Progenitor cell of endocrine pancreas (in vitro differentiated cells): ENCODE measurements around the gene DNPH1. TPM values are rescaled to one million over a fixed set of nuclear protein-coding genes. Genes with fewer than 3 reads are reported as not detected.

Experiments used
- DNase-seq: peaks from one replicate; pipeline ENCODE4 v3.0.0; 2021; ENCODE audit warnings: low spot score; ENCODE audit not compliant: unreplicated experiment
- H3K27ac Mint-ChIP-seq: 2 replicates; pipeline ENCODE4 v1.8.0; 2021; ENCODE audit warnings: mild to moderate bottlenecking, moderate library complexity, mixed read lengths
- H3K27me3 Mint-ChIP-seq: 2 replicates; pipeline ENCODE4 v1.8.0; 2021; ENCODE audit warnings: mixed read lengths
- H3K36me3 Mint-ChIP-seq: 2 replicates; pipeline ENCODE4 v1.8.0; 2022; ENCODE audit warnings: mixed read lengths; ENCODE audit not compliant: insufficient read depth
- H3K4me1 Mint-ChIP-seq: 2 replicates; pipeline ENCODE4 v1.8.0; 2021; ENCODE audit warnings: low read depth, mixed read lengths
- H3K4me3 Mint-ChIP-seq: 2 replicates; pipeline ENCODE4 v1.8.0; 2021; ENCODE audit warnings: low read depth, mild to moderate bottlenecking, moderate library complexity, mixed read lengths
- H3K9me3 Mint-ChIP-seq: 2 replicates; pipeline ENCODE4 v1.8.0; 2021; ENCODE audit warnings: low read depth, mixed read lengths
- long read RNA-seq: library from polyadenylated mRNA; unstranded; transcript quantifications from one replicate; pipeline ENCODE4 v2.0.0, GENCODE V29; 2020
- total RNA-seq: library from RNA; stranded (reverse); gene quantifications from 2 replicates; pipeline ENCODE4 v1.2.1, GENCODE V29; 2021
- TF ChIP-seq, protein P1 (sequence below): fragments of 200-600 bp; sonication (generic); IDR thresholded peaks from one replicate; pipeline ENCODE4 v1.5.0; 2021; ENCODE audit warnings: antibody characterized with exemption, mild to moderate bottlenecking; ENCODE audit not compliant: unreplicated experiment

Gene DNPH1, protein sequence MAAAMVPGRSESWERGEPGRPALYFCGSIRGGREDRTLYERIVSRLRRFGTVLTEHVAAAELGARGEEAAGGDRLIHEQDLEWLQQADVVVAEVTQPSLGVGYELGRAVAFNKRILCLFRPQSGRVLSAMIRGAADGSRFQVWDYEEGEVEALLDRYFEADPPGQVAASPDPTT
- total RNA-seq: 33.9 and 39.0 TPM in 2 replicates
- long read RNA-seq, transcript DNPH1-201 (4 exons, 657 nt): major isoform, 5 of 5 reads
- long read RNA-seq, partial matches to known transcripts: 0 of 5 reads
- long read RNA-seq, other reads (novel, unspliced or antisense): 0 of 5 reads

DNA sequence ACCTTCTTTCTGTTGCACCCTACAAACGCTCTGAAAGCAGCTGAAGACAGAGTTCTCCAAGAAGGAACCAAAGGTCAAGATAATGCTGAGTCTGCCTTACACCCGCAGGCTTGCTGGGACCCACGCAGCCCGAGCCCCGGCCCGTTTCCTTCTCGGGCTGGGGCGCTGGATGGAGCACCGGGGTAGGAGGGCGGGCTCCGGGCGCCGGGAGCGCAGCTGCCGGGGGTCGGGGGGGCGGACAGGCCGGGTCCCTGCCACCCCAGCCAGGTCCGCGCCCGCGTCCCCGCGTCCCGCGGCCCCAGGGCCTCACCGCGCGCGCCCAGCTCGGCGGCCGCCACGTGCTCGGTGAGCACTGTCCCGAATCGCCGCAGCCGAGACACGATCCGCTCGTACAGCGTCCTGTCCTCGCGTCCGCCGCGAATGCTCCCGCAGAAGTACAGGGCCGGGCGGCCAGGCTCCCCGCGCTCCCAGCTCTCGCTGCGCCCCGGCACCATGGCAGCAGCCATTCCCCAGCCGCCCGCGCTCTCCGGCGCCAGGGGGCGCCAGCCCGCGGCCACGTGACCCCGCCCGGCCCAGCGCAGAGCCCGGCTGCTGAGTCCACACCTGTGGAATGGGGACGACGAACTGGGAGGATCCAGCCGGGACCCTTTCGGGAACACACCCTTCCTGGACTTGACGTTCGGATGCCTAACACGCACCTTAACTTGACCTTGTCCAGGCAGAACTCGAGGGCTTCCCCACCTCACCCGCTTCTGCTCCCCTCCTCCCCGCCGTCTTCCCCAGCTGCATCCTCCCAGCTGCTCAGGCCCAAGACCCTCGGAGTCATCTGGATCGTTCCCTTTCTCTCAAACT, at the start of gene DNPH1:
DNPH1 (minus strand) TSS at position 531 of the 852 bp plus-strand sequence; CDS start at position 506, 25 bp downstream.
- no peaks in the 10 kb centered on the region for H3K9me3 Mint-ChIP-seq
- H3K27ac Mint-ChIP-seq: peak within 1 kb of the TSS; percentile 74
- DNase-seq: peak; percentile 78
- peaks cover 26% of the 10 kb centered on the region for H3K27me3 Mint-ChIP-seq
- H3K4me1 Mint-ChIP-seq: no peaks in the 10 kb centered on the region
- TF ChIP-seq, protein P1, sequence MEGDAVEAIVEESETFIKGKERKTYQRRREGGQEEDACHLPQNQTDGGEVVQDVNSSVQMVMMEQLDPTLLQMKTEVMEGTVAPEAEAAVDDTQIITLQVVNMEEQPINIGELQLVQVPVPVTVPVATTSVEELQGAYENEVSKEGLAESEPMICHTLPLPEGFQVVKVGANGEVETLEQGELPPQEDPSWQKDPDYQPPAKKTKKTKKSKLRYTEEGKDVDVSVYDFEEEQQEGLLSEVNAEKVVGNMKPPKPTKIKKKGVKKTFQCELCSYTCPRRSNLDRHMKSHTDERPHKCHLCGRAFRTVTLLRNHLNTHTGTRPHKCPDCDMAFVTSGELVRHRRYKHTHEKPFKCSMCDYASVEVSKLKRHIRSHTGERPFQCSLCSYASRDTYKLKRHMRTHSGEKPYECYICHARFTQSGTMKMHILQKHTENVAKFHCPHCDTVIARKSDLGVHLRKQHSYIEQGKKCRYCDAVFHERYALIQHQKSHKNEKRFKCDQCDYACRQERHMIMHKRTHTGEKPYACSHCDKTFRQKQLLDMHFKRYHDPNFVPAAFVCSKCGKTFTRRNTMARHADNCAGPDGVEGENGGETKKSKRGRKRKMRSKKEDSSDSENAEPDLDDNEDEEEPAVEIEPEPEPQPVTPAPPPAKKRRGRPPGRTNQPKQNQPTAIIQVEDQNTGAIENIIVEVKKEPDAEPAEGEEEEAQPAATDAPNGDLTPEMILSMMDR: peak; percentile 97
- peaks cover 3% of the 10 kb centered on the region for H3K36me3 Mint-ChIP-seq
- H3K4me3 Mint-ChIP-seq: peak within 1 kb of the TSS; percentile 78

GRCh38 chr6:43278524-43279078, 49.3 kb upstream of the DNPH1 start:
- Mint-ChIP-seq H3K27me3 (peaks cover 69% of the 10 kb centered on the region), H3K27ac (no peak overlapping the region), H3K4me1 (peaks cover 7% of the 10 kb centered on the region), H3K4me3 (no peak overlapping the region), H3K9me3 (no peaks in the 10 kb centered on the region), H3K36me3 (no peaks in the 10 kb centered on the region)
- DNase-seq: no peak
- TF ChIP-seq, protein P1: no peak

DNA sequence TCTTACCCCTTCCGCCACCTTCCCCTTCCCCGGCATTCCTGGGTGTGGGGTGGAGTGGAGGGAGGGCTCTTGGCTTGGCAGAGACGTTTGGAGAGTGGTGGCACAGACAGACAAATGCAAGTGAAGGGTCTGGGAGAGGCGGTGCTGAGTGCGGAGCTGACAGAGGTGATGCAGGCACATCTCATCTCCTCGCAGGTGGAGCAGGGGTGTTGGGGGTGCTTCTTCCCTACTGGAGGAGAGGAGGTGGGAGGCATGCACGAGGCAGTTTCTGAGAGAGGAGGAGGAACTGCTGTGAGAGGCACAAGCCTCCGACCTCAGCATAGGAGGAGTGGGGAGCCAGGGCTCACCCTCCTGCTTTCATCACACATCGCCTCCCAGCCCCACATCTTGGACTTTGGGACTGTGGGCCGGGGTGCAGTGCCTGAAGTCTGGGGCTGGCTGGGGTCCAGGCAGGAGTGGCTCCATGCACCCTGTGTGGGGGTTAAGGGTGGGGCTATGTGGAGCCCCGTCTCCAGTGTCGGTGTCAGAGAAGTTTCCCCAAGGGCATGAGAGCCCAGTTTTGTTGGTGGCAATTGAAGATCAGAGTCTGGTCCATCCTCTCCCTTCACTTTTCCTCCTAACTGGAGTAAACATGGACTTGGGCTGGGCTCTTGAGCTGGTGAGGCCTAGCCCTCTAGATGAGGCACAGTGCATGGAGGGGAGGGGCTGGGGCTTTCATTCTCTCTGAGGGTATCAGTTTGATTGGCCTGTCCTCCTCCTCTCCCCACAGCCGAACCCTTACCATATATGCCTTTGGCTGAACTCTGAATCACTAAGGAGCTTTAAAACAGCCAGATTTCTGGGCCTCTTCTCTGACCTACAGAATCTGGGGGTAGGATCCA, 48.6 kb upstream of the DNPH1 start:
- H3K27me3 Mint-ChIP-seq: peaks cover 75% of the 10 kb centered on the region
- no peak for DNase-seq
- no peaks in the 10 kb centered on the region for H3K36me3 Mint-ChIP-seq
- H3K27ac Mint-ChIP-seq: no peak overlapping the region
- H3K4me3 Mint-ChIP-seq: no peak overlapping the region
- H3K4me1 Mint-ChIP-seq: peaks cover 7% of the 10 kb centered on the region
- TF ChIP-seq, protein P1: no peak
- H3K9me3 Mint-ChIP-seq: no peaks in the 10 kb centered on the region

GRCh38 chr6:43277306-43277642, 48.0 kb upstream of the DNPH1 start:
- TF ChIP-seq, protein P1: no peak
- peaks cover 77% of the 10 kb centered on the region for H3K27me3 Mint-ChIP-seq
- peaks cover 7% of the 10 kb centered on the region for H3K4me1 Mint-ChIP-seq
- H3K9me3 Mint-ChIP-seq: no peaks in the 10 kb centered on the region
- no peak overlapping the region for H3K4me3 Mint-ChIP-seq
- H3K27ac Mint-ChIP-seq: no peak overlapping the region
- H3K36me3 Mint-ChIP-seq: no peaks in the 10 kb centered on the region
- no peak for DNase-seq
